A549 (cell line): ENCODE measurements around the gene KCNJ6. TPM values are rescaled to one million over a fixed set of nuclear protein-coding genes. Genes with fewer than 3 reads are reported as not detected.

Experiments used
- ATAC-seq, 2 experiments: fragments of 200-7000 bp in 1 of 2; fragments of >200 bp in 1 of 2; cut with Nextera tagmentation in 1 of 2; cut with Tn5 transposase in 1 of 2; 3 replicates each; pipeline versions ENCODE4 v1.8.0 to v1.9.1; 2018 to 2020; ENCODE audit warnings: mild to moderate bottlenecking in 1 of 2, moderate library complexity in 1 of 2
- CTCF ChIA-PET: fragments of 300-600 bp; sonication (Branson Sonifier 250); formaldehyde crosslinking; extraction: SDS; loops from one replicate; lab custom pipeline; 2021; ENCODE audit warnings: antibody characterized with exemption, inconsistent platforms; lab: Yijun Ruan, JAX
- POLR2A ChIA-PET: fragments of 350-600 bp; formaldehyde crosslinking; extraction: SDS; loops from one replicate; lab custom pipeline; 2021; ENCODE audit warnings: antibody characterized with exemption, inconsistent platforms; lab: Yijun Ruan, JAX
- DNase-seq, 2 experiments: peaks; one replicate each; pipeline versions ENCODE4 v3.0.0 to v3.0.0-alpha.2; 2011 to 2016; ENCODE audit warnings: low read depth in 1 of 2, low spot score in 1 of 2
- FAIRE-seq: peaks from 2 replicates; lab custom pipeline; 2011; peaks lifted over from hg19 to GRCh38; lab: Jason Lieb, UNC
- H3K27ac ChIP-seq, 2 experiments: fragments of >200 bp; sonication (Bioruptor Twin); formaldehyde crosslinking; 3 replicates each; pipeline ENCODE4 v1.5.1; 2016 to 2017
- H3K4me1 ChIP-seq: fragments of >200 bp; sonication (Bioruptor Twin); formaldehyde crosslinking; 3 replicates; pipeline ENCODE4 v1.6.1; 2016
- H3K4me2 ChIP-seq: fragments of >200 bp; sonication (Bioruptor Twin); formaldehyde crosslinking; 3 replicates; pipeline ENCODE4 v1.6.1; 2016
- H3K4me3 ChIP-seq: fragments of >200 bp; sonication (Bioruptor Twin); formaldehyde crosslinking; 3 replicates; pipeline ENCODE4 v1.5.1; 2016
- H3K9me3 ChIP-seq: fragments of >200 bp; sonication (Bioruptor Twin); formaldehyde crosslinking; 3 replicates; pipeline ENCODE4 v1.6.1; 2016
- BHLHE40 ChIP-seq: IDR thresholded peaks from 2 replicates; pipeline ENCODE4 v1.6.1; 2012; ENCODE audit warnings: low read depth, low read length, inconsistent platforms
- CEBPB ChIP-seq, 2 experiments: fragments of >200 bp in 1 of 2; sonication (Bioruptor Twin) in 1 of 2; formaldehyde crosslinking in 1 of 2; IDR thresholded peaks; 2 replicates each; pipeline ENCODE4 v1.6.1; 2012 to 2016
- EHF ChIP-seq: fragments of 250-450 bp; sonication (Bioruptor Pico); IDR thresholded peaks from 2 replicates; pipeline ENCODE4 v1.5.0; 2020; ENCODE audit warnings: mild to moderate bottlenecking
- EHMT2 ChIP-seq: fragments of 200-600 bp; sonication (generic); IDR thresholded peaks from 2 replicates; pipeline ENCODE4 v1.6.1; 2016; ENCODE audit warnings: antibody characterized with exemption, low read depth, mild to moderate bottlenecking, moderate library complexity
- EP300 ChIP-seq, 2 experiments: fragments of >200 bp; sonication (Bioruptor Twin); formaldehyde crosslinking; IDR thresholded peaks; 2 replicates in 1 of 2; 3 replicates in 1 of 2; pipeline ENCODE4 v1.6.1; 2016 to 2017
- ESRRA ChIP-seq: fragments of 150-350 bp; IDR thresholded peaks from 2 replicates; pipeline ENCODE4 v1.6.1; 2014; ENCODE audit warnings: mild to moderate bottlenecking, low read length, borderline replicate concordance
- FOSL2 ChIP-seq, 2 experiments: fragments of 450-650 bp in 1 of 2; fragments of >200 bp in 1 of 2; sonication (Bioruptor Twin) in 1 of 2; formaldehyde crosslinking; IDR thresholded peaks; 2 replicates each; pipeline versions ENCODE4 v1.5.0 to v1.6.1; 2016 to 2020; ENCODE audit warnings: mild to moderate bottlenecking in 1 of 2, moderate library complexity in 1 of 2
- GATA3 ChIP-seq: IDR thresholded peaks from 2 replicates; pipeline ENCODE4 v1.6.1; 2012; ENCODE audit warnings: borderline replicate concordance
- HEYL ChIP-seq: fragments of 250-450 bp; sonication (Bioruptor Pico); IDR thresholded peaks from 2 replicates; pipeline ENCODE4 v1.8.0; 2021; ENCODE audit warnings: mild to moderate bottlenecking, moderate library complexity
- MAFK ChIP-seq: fragments of 450-650 bp; IDR thresholded peaks from 2 replicates; pipeline ENCODE4 v1.6.1; 2014; ENCODE audit not compliant: partially characterized antibody
- MAZ ChIP-seq: fragments of 150-350 bp; IDR thresholded peaks from 2 replicates; pipeline ENCODE4 v1.6.1; 2014; ENCODE audit warnings: antibody characterized with exemption, low read depth, low read length, borderline replicate concordance
- NPAS2 ChIP-seq: fragments of 250-450 bp; sonication (Bioruptor Pico); IDR thresholded peaks from 2 replicates; pipeline ENCODE4 v1.8.0; 2022; ENCODE audit warnings: mild to moderate bottlenecking, moderate library complexity, borderline replicate concordance
- NR3C1 ChIP-seq: fragments of >200 bp; sonication (Bioruptor Twin); formaldehyde crosslinking; IDR thresholded peaks from 3 replicates; pipeline ENCODE4 v1.6.1; 2017
- RAD21 ChIP-seq, 2 experiments: fragments of >200 bp in 1 of 2; sonication (Bioruptor Twin) in 1 of 2; formaldehyde crosslinking in 1 of 2; IDR thresholded peaks in 1 of 2; conservative IDR thresholded peaks in 1 of 2; 2 replicates in 1 of 2; 3 replicates in 1 of 2; pipeline ENCODE4 v1.6.1; 2012 to 2018; ENCODE audit warnings: inconsistent platforms in 1 of 2
- RFX5 ChIP-seq: fragments of 450-650 bp; IDR thresholded peaks from 2 replicates; pipeline ENCODE4 v1.7.1; 2014; ENCODE audit warnings: antibody characterized with exemption, mild to moderate bottlenecking, moderate library complexity
- WGBS: methylation state at CpG from one replicate; pipeline ENCODE4 v1.1.6; 2017; ENCODE audit errors: missing lambda C conversion rate; 5-methylcytosine and 5-hydroxymethylcytosine counted together
- polyA plus RNA-seq, 4 experiments: library from polyadenylated mRNA; depleted of rRNA in 3 of 4; stranded (reverse); fragments of >200 nt; fragmentation: RNase III in 1 of 4; extraction: RNeasy Plus Mini Kit Qiagen cat#74134 plus additional on column Dnase treatment in 1 of 4; gene quantifications; 2 replicates in 3 of 4; 3 replicates in 1 of 4; pipeline ENCODE4 v1.2.3, GENCODE V29; 2011 to 2017
- TF ChIP-seq, protein P1 (sequence below): fragments of >200 bp; sonication (Bioruptor Twin); formaldehyde crosslinking; IDR thresholded peaks from 2 replicates; pipeline ENCODE4 v1.6.1; 2016
- TF ChIP-seq, protein P2 (sequence below): fragments of 200-600 bp; sonication (generic); IDR thresholded peaks from 2 replicates; pipeline ENCODE4 v1.6.1; 2016; ENCODE audit warnings: antibody characterized with exemption, mild to moderate bottlenecking, moderate library complexity
- TF ChIP-seq, protein P3 (sequence below): fragments of 450-650 bp; IDR thresholded peaks from 2 replicates; pipeline ENCODE4 v1.6.1; 2014; ENCODE audit warnings: antibody characterized with exemption
- TF ChIP-seq, protein P4 (sequence below): fragments of >200 bp; sonication (Bioruptor Twin); formaldehyde crosslinking; IDR thresholded peaks from 3 replicates; pipeline ENCODE4 v1.5.1; 2016

The KCNJ6 gene
- polyA plus RNA-seq, 2 of the 4 experiments (the other 2 are of a cell fraction): 0.68 to 1.4 TPM

DNA sequence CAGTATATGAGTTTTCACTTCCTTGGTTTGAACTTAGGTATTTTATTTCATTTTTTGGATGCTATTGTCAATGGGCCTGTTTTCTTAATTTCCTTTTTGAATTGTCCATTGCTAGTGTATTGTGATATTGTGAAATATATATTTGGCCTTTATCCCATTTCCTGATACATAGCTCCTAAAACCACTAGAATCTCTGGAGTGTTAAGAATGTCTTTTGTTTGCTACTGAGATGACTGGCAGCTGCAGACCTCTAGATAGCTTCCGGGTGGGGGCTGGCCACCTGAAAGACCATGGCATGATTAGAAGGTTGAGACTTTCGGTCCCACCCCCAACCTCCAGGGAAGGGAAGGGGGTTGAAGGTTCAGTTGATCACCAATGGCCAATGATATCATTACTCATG, 245.4 kb downstream of the KCNJ6 start:
- TF ChIP-seq CEBPB (IDR thresholded peaks at IDR 0.05) (no peak), ESRRA (no peak), NPAS2 (no peak), MAZ (no peak), HEYL (CRISPR knock-in tag) (no peak), EHMT2 (no peak), RAD21 (conservative IDR thresholded peaks at IDR 0.05 in 1 of 2, IDR thresholded peaks at IDR 0.05 in 1 of 2) (no peak), GATA3 (no peak), BHLHE40 (no peak), EP300 (IDR thresholded peaks at IDR 0.05) (no peak), NR3C1 (no peak), EHF (CRISPR knock-in tag) (no peak), FOSL2 (IDR thresholded peaks at IDR 0.05) (no peak), FOSL2 (CRISPR knock-in tag; IDR thresholded peaks at IDR 0.05) (no peak)
- TF ChIP-seq, protein P1, sequence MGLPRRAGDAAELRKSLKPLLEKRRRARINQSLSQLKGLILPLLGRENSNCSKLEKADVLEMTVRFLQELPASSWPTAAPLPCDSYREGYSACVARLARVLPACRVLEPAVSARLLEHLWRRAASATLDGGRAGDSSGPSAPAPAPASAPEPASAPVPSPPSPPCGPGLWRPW: no peak
- TF ChIP-seq, protein P2, sequence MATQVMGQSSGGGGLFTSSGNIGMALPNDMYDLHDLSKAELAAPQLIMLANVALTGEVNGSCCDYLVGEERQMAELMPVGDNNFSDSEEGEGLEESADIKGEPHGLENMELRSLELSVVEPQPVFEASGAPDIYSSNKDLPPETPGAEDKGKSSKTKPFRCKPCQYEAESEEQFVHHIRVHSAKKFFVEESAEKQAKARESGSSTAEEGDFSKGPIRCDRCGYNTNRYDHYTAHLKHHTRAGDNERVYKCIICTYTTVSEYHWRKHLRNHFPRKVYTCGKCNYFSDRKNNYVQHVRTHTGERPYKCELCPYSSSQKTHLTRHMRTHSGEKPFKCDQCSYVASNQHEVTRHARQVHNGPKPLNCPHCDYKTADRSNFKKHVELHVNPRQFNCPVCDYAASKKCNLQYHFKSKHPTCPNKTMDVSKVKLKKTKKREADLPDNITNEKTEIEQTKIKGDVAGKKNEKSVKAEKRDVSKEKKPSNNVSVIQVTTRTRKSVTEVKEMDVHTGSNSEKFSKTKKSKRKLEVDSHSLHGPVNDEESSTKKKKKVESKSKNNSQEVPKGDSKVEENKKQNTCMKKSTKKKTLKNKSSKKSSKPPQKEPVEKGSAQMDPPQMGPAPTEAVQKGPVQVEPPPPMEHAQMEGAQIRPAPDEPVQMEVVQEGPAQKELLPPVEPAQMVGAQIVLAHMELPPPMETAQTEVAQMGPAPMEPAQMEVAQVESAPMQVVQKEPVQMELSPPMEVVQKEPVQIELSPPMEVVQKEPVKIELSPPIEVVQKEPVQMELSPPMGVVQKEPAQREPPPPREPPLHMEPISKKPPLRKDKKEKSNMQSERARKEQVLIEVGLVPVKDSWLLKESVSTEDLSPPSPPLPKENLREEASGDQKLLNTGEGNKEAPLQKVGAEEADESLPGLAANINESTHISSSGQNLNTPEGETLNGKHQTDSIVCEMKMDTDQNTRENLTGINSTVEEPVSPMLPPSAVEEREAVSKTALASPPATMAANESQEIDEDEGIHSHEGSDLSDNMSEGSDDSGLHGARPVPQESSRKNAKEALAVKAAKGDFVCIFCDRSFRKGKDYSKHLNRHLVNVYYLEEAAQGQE: no peak
- TF ChIP-seq, protein P3, sequence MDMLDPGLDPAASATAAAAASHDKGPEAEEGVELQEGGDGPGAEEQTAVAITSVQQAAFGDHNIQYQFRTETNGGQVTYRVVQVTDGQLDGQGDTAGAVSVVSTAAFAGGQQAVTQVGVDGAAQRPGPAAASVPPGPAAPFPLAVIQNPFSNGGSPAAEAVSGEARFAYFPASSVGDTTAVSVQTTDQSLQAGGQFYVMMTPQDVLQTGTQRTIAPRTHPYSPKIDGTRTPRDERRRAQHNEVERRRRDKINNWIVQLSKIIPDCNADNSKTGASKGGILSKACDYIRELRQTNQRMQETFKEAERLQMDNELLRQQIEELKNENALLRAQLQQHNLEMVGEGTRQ: no peak
- TF ChIP-seq, protein P4, sequence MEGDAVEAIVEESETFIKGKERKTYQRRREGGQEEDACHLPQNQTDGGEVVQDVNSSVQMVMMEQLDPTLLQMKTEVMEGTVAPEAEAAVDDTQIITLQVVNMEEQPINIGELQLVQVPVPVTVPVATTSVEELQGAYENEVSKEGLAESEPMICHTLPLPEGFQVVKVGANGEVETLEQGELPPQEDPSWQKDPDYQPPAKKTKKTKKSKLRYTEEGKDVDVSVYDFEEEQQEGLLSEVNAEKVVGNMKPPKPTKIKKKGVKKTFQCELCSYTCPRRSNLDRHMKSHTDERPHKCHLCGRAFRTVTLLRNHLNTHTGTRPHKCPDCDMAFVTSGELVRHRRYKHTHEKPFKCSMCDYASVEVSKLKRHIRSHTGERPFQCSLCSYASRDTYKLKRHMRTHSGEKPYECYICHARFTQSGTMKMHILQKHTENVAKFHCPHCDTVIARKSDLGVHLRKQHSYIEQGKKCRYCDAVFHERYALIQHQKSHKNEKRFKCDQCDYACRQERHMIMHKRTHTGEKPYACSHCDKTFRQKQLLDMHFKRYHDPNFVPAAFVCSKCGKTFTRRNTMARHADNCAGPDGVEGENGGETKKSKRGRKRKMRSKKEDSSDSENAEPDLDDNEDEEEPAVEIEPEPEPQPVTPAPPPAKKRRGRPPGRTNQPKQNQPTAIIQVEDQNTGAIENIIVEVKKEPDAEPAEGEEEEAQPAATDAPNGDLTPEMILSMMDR: no peak
- FAIRE-seq (no peak), DNase-seq (peak; percentile 28 to 33), ATAC-seq (peak; percentile 11 to 62; a peak in 3 of 6 replicates)
- 22% methylated on average over 2 of the region's 2 CpGs for WGBS
- Histone ChIP-seq H3K4me2 (peak overlapping the region; percentile 21; the same call in 2 of the 3 replicates), H3K27ac (peak overlapping the region; percentile 54 to 72; a peak in 5 of 6 replicates), H3K4me1 (peaks cover 40% of the 10 kb centered on the region), H3K9me3 (no peaks in the 10 kb centered on the region), H3K4me3 (no peak overlapping the region)
- ChIA-PET POLR2A (interaction anchor here (1.6 kb wide), 1 partner anchor 107 kb away, joined by 12 read pairs; no protein-coding TSS in a partner anchor), CTCF (interaction anchor here (0.6 kb wide), 1 partner anchor 193 kb away, joined by 3 read pairs; no protein-coding TSS in a partner anchor)

DNA sequence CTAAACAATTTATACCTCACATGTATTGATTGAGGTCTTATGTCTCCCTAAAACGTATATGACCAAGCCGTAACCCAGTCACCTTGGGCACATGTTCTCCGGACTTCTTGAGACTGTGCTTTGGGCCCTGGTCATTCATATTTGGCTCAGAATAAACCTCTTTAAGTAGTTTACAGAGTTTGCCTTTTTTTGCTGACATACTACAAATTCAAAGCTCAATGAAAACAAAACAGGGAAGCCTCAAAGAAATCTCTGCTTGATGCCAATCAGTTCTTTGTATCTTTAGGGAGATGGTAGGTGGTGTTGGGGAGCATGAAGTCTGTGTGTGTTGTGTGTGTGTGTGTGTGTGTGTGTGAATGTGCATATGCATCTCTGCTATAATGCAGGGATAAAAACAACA, 247.0 kb downstream of the KCNJ6 start:
- POLR2A ChIA-PET: no interaction called here
- CTCF ChIA-PET: interaction anchor here (0.6 to 1.2 kb wide), 3 partner anchors 8 to 99 kb away, joined by 3 to 4 read pairs (median 3); no protein-coding TSS in a partner anchor
- H3K9me3 ChIP-seq: no peaks in the 10 kb centered on the region
- TF ChIP-seq RFX5: no peak
- TF ChIP-seq MAFK: peak; percentile 71
- no peak for ATAC-seq
- WGBS: 89% methylated on average over 3 of the region's 3 CpGs
- no peak for DNase-seq
- no peak for FAIRE-seq
- H3K4me1 ChIP-seq: peaks cover 39% of the 10 kb centered on the region
- no peak overlapping the region; a peak in 1 of 6 replicates for H3K27ac ChIP-seq
- H3K4me3 ChIP-seq: no peak overlapping the region
- H3K4me2 ChIP-seq: no peak overlapping the region
